ENCODE results near the gene THPO. TPM values are rescaled to one million over a fixed set of nuclear protein-coding genes. Genes with fewer than 3 reads are reported as not detected.
A peak's percentile ranks its signal among the peaks of the same experiment; 100 is the strongest.

THPO gene
- total and polyA plus RNA-seq, 9 of the 15 experiments (the other 6 are each of a cell fraction or from before 2014, with no cell fraction given) = 0.11 to 1.1 (median 0.35) TPM; not detected in 1

GRCh38 chr3:184337981-184338380 lies 40.0 kb downstream of the THPO start:
- WGBS (ENCODE audit: insufficient coverage, low coverage, missing lambda C conversion rate) = 70% methylated on average over 7 of the region's 7 CpGs
- in situ Hi-C loops (cut with MboI) = no loop called here
- Histone ChIP-seq H4K20me1 (replicated peaks; ENCODE audit: control insufficient read depth, insufficient read depth, low read length) (peaks cover 24% of the 10 kb centered on the region), H3K4me3 (no peak overlapping the region), H2AFZ (ENCODE audit: low read depth, low read length) (no peak overlapping the region), H3K9me3 (replicated peaks; ENCODE audit: control insufficient read depth, insufficient read depth, low read depth, low read length) (no peaks in the 10 kb centered on the region), H3K36me3 (ENCODE audit: control insufficient read depth, insufficient read depth, low read length) (peaks cover 36% of the 10 kb centered on the region), H3K9me1 (ENCODE audit: control insufficient read depth, insufficient read depth, low read length) (peaks cover 11% of the 10 kb centered on the region), H3K9ac (ENCODE audit: insufficient read depth in 1 of 2, low read depth in 2 of 2, low read length in 2 of 2) (peak overlapping the region in 1 of 2 experiments; percentile 47; a peak in 1 of 4 replicates), H3K79me2 (ENCODE audit: control insufficient read depth, insufficient read depth, low read length) (peaks cover 16% of the 10 kb centered on the region), H3K27me3 (ENCODE audit: control insufficient read depth in 2 of 2, insufficient read depth in 2 of 2, low read length in 2 of 2) (no peaks in the 10 kb centered on the region), H3K4me2 (ENCODE audit: insufficient read depth, low read length) (no peak overlapping the region), H3K4me1 (replicated peaks in 1 of 2; ENCODE audit: control insufficient read depth in 2 of 2, insufficient read depth in 2 of 2, low read length in 2 of 2) (peaks cover 37 to 57% of the 10 kb centered on the region in 2 experiments), H3K27ac (ENCODE audit: extremely low read depth, low read depth, low read length) (no peak overlapping the region)
- BruUV-seq (replicated peaks) = no TSS peak
- ATAC-seq (no peak), DNase-seq (ENCODE audit: extremely low read depth in 1 of 4, low spot score in 3 of 4) (no peak), FAIRE-seq (no peak)
- POLR2A ChIA-PET = interaction anchor here (1.4 to 1.9 kb wide), 2 partner anchors 10 to 11 kb away, joined by 7 to 8 read pairs; no protein-coding TSS in a partner anchor
- CTCF ChIA-PET (ENCODE audit: low intra/inter-chr PET ratio) = interaction anchor here (0.6 kb wide), 1 partner anchor 11 kb away, joined by 3 read pairs; no protein-coding TSS in a partner anchor
- intact Hi-C loops (cut with micrococcal nuclease) = no loop called here
- TF ChIP-seq CUX1 (CRISPR knock-in tag; IDR thresholded peaks at IDR 0.05) (no peak), AFF4 (CRISPR knock-in tag; IDR thresholded peaks at IDR 0.05) (no peak), FOXA3 (CRISPR knock-in tag; conservative IDR thresholded peaks at IDR 0.05 in 1 of 2, IDR thresholded peaks at IDR 0.05 in 1 of 2) (no peak), ZNF408 (CRISPR knock-in tag; IDR thresholded peaks at IDR 0.05; ENCODE audit: low read depth) (no peak), THRA (IDR thresholded peaks at IDR 0.05) (no peak), ARID4B (CRISPR knock-in tag; IDR thresholded peaks at IDR 0.05) (no peak)

Data from K562 (cell line).